ACC112 (cell line): ENCODE results near the gene ZBTB43.

Experiments used
- H2AFZ ChIP-seq: fragments of 200-600 bp; sonication (generic); one replicate; pipeline ENCODE4 v1.6.0; 2017; ENCODE audit warnings: antibody characterized with exemption, low read length; ENCODE audit not compliant: unreplicated experiment
- H3K27ac ChIP-seq: fragments of 200-600 bp; sonication (generic); 2 replicates; pipeline ENCODE4 v1.5.1; 2014; ENCODE audit warnings: low read depth, mild to moderate bottlenecking, antibody characterized with exemption, low read length, moderate library complexity
- H3K27me3 ChIP-seq: fragments of 200-600 bp; sonication (generic); 2 replicates; pipeline ENCODE4 v1.6.1; 2014; ENCODE audit warnings: mild to moderate bottlenecking, antibody characterized with exemption, low read length, moderate library complexity, mixed read lengths; ENCODE audit not compliant: insufficient read depth
- H3K36me3 ChIP-seq: fragments of 200-600 bp; sonication (generic); 2 replicates; pipeline ENCODE4 v1.6.1; 2016; ENCODE audit warnings: mild to moderate bottlenecking, antibody characterized with exemption, low read length, moderate library complexity, mixed read lengths; ENCODE audit not compliant: insufficient read depth
- H3K4me1 ChIP-seq: fragments of 200-600 bp; sonication (generic); one replicate; pipeline ENCODE4 v1.6.1; 2016; ENCODE audit warnings: low read length, mixed read lengths; ENCODE audit not compliant: insufficient read depth, unreplicated experiment, control insufficient read depth
- H3K4me3 ChIP-seq: fragments of 200-600 bp; sonication (generic); 2 replicates; pipeline ENCODE4 v1.5.1; 2014; ENCODE audit warnings: mild to moderate bottlenecking, low read depth, low read length
- H3K79me2 ChIP-seq: fragments of 200-600 bp; sonication (generic); one replicate; pipeline ENCODE4 v1.6.0; 2016; ENCODE audit warnings: low read length; ENCODE audit not compliant: control insufficient read depth, unreplicated experiment, insufficient read depth

The ZBTB43 gene

GRCh38 chr9:126791406-126792230 is 13.2 kb upstream of the ZBTB43 start:
- Histone ChIP-seq H3K27ac (peak overlapping the region; percentile 88), H3K4me3 (peak overlapping the region; percentile 33; the same call in 1 of the 2 replicates), H2AFZ (peak overlapping the region; percentile 54), H3K4me1 (peaks cover 43% of the 10 kb centered on the region), H3K79me2 (no peaks in the 10 kb centered on the region), H3K36me3 (no peaks in the 10 kb centered on the region), H3K27me3 (no peaks in the 10 kb centered on the region)

- H2AFZ ChIP-seq, result no peak overlapping the region
- no peaks in the 10 kb centered on the region for H3K27me3 ChIP-seq
- H3K4me3 ChIP-seq, result no peak overlapping the region
Observed at GRCh38 chr9:126793686-126794417, 11.0 kb upstream of the ZBTB43 start.

GRCh38 chr9:126794441-126794840 is 10.4 kb upstream of the ZBTB43 start:
- Histone ChIP-seq H3K27ac (no peak overlapping the region), H2AFZ (no peak overlapping the region), H3K4me1 (peaks cover 30% of the 10 kb centered on the region), H3K27me3 (no peaks in the 10 kb centered on the region), H3K79me2 (no peaks in the 10 kb centered on the region), H3K36me3 (no peaks in the 10 kb centered on the region), H3K4me3 (no peak overlapping the region)

More at GRCh38 chr9:126793686-126794417, 11.0 kb upstream of the ZBTB43 start:
- H3K4me1 ChIP-seq, result peaks cover 32% of the 10 kb centered on the region
- no peaks in the 10 kb centered on the region for H3K36me3 ChIP-seq
- H3K79me2 ChIP-seq, result no peaks in the 10 kb centered on the region
- H3K27ac ChIP-seq, result no peak overlapping the region

GRCh38 chr9:126796758-126797157 is 8.1 kb upstream of the ZBTB43 start:
- Histone ChIP-seq H3K4me1 (peaks cover 17% of the 10 kb centered on the region), H3K27me3 (no peaks in the 10 kb centered on the region), H3K27ac (no peak overlapping the region), H2AFZ (no peak overlapping the region), H3K36me3 (no peaks in the 10 kb centered on the region), H3K79me2 (no peaks in the 10 kb centered on the region), H3K4me3 (no peak overlapping the region)

GRCh38 chr9:126797903-126798302 is 6.9 kb upstream of the ZBTB43 start:
- no peaks in the 10 kb centered on the region for H3K27me3 ChIP-seq
- H3K36me3 ChIP-seq, result no peaks in the 10 kb centered on the region
- H3K4me1 ChIP-seq, result peaks cover 8% of the 10 kb centered on the region
- no peak overlapping the region for H3K4me3 ChIP-seq
- H2AFZ ChIP-seq, result no peak overlapping the region
- H3K79me2 ChIP-seq, result no peaks in the 10 kb centered on the region
- H3K27ac ChIP-seq, result no peak overlapping the region

GRCh38 chr9:126799034-126799433 is 5.8 kb upstream of the ZBTB43 start:
- Histone ChIP-seq H3K36me3 (no peaks in the 10 kb centered on the region), H2AFZ (no peak overlapping the region), H3K4me3 (no peak overlapping the region), H3K4me1 (peaks cover under 1% of the 10 kb centered on the region), H3K27me3 (no peaks in the 10 kb centered on the region), H3K27ac (no peak overlapping the region), H3K79me2 (no peaks in the 10 kb centered on the region)

- H3K4me3 ChIP-seq, result no peak overlapping the region
- no peak overlapping the region for H3K27ac ChIP-seq
- no peak overlapping the region for H2AFZ ChIP-seq
Observed at GRCh38 chr9:126802318-126803059, 2.4 kb upstream of the ZBTB43 start.

GRCh38 chr9:126804198-126804695 is 593 bp upstream of the ZBTB43 start:
- H3K36me3 ChIP-seq, result no peaks in the 10 kb centered on the region
- no peaks in the 10 kb centered on the region for H3K27me3 ChIP-seq
- H2AFZ ChIP-seq, result peak overlapping the region; percentile 19
- H3K4me3 ChIP-seq, result peak overlapping the region; percentile 84
- H3K79me2 ChIP-seq, result peaks cover 41% of the 10 kb centered on the region
- peaks cover 25% of the 10 kb centered on the region for H3K4me1 ChIP-seq
- no peak overlapping the region for H3K27ac ChIP-seq

More at GRCh38 chr9:126802318-126803059, 2.4 kb upstream of the ZBTB43 start:
- Histone ChIP-seq H3K79me2 (peaks cover 25% of the 10 kb centered on the region), H3K36me3 (no peaks in the 10 kb centered on the region), H3K27me3 (no peaks in the 10 kb centered on the region), H3K4me1 (peaks cover 16% of the 10 kb centered on the region)

- Histone ChIP-seq H3K27ac (peak overlapping the region; percentile 77), H3K79me2 (peaks cover 52% of the 10 kb centered on the region), H3K27me3 (no peaks in the 10 kb centered on the region), H3K4me3 (peak overlapping the region; percentile 84), H2AFZ (peak overlapping the region; percentile 43), H3K36me3 (no peaks in the 10 kb centered on the region), H3K4me1 (peaks cover 27% of the 10 kb centered on the region)
Observed at GRCh38 chr9:126805554-126806262, 868 bp downstream of the ZBTB43 start.

GRCh38 chr9:126806336-126806735 is 1.5 kb downstream of the ZBTB43 start:
- peaks cover 52% of the 10 kb centered on the region for H3K79me2 ChIP-seq

More at GRCh38 chr9:126806336-126806735, 1.5 kb downstream of the ZBTB43 start:
- peaks cover 27% of the 10 kb centered on the region for H3K4me1 ChIP-seq
- no peak overlapping the region for H2AFZ ChIP-seq
- H3K4me3 ChIP-seq, result peak overlapping the region; percentile 84
- H3K27me3 ChIP-seq, result no peaks in the 10 kb centered on the region
- H3K36me3 ChIP-seq, result no peaks in the 10 kb centered on the region
- peak overlapping the region; percentile 77 for H3K27ac ChIP-seq
